Parathyroid adenoma (tissue), 2 donors: ENCODE data around the gene KHK.

ENCODE experiments used
- H2AFZ ChIP-seq: fragments of 300-600 bp; sonication (generic); one replicate; pipeline ENCODE4 v1.7.0; 2017; ENCODE audit warnings: antibody characterized with exemption, mild to moderate bottlenecking
- H3K27ac ChIP-seq: fragments of 300-600 bp; sonication (generic); one replicate; pipeline ENCODE4 v1.7.0; 2017
- H3K27me3 ChIP-seq: fragments of 300-600 bp; sonication (generic); one replicate; pipeline ENCODE4 v1.7.0; 2017; ENCODE audit warnings: low read length; ENCODE audit not compliant: control insufficient read depth, insufficient read depth
- H3K36me3 ChIP-seq: fragments of 300-600 bp; sonication (generic); one replicate; pipeline ENCODE4 v1.7.0; 2017; ENCODE audit warnings: low read length; ENCODE audit not compliant: control insufficient read depth, insufficient read depth
- H3K4me1 ChIP-seq: fragments of 300-600 bp; sonication (generic); one replicate; pipeline ENCODE4 v1.7.0; 2017; ENCODE audit warnings: control low read depth
- H3K4me2 ChIP-seq: fragments of 300-600 bp; sonication (generic); one replicate; pipeline ENCODE4 v1.7.0; 2017; ENCODE audit warnings: low read length
- H3K4me3 ChIP-seq: fragments of 300-600 bp; sonication (generic); one replicate; pipeline ENCODE4 v1.7.0; 2017; ENCODE audit warnings: low read depth, low read length
- H3K79me2 ChIP-seq: fragments of 300-600 bp; sonication (generic); one replicate; pipeline ENCODE4 v1.7.0; 2017; ENCODE audit warnings: control low read depth
- H3K9ac ChIP-seq: fragments of 300-600 bp; sonication (generic); one replicate; pipeline ENCODE4 v1.7.0; 2017; ENCODE audit warnings: mild to moderate bottlenecking
- H3K9me3 ChIP-seq: fragments of 300-600 bp; sonication (generic); one replicate; pipeline ENCODE4 v1.7.0; 2017; ENCODE audit warnings: low read length; ENCODE audit not compliant: control insufficient read depth
- CTCF ChIP-seq: fragments of 300-600 bp; sonication (generic); IDR thresholded peaks from one replicate; pipeline ENCODE4 v1.7.0; 2017; ENCODE audit warnings: antibody characterized with exemption, mild to moderate bottlenecking
- donor health status: primary hyperparathyroidism.

KHK gene

GRCh38 chr2:27122791-27123190, 36.2 kb downstream of the KHK start:
- H3K4me1 ChIP-seq, result no peaks in the 10 kb centered on the region
- peak overlapping the region; percentile 63 for H3K4me3 ChIP-seq
- H3K9me3 ChIP-seq, result no peaks in the 10 kb centered on the region
- H3K27ac ChIP-seq, result no peak overlapping the region
- TF ChIP-seq CTCF, result no peak
- no peaks in the 10 kb centered on the region for H3K36me3 ChIP-seq
- H2AFZ ChIP-seq, result peak overlapping the region; percentile 95
- H3K27me3 ChIP-seq, result peaks cover 3% of the 10 kb centered on the region
- H3K79me2 ChIP-seq, result no peaks in the 10 kb centered on the region
- peak overlapping the region; percentile 82 for H3K4me2 ChIP-seq
- H3K9ac ChIP-seq, result no peak overlapping the region

- no peaks in the 10 kb centered on the region for H3K4me1 ChIP-seq
- peak within 1 kb of the TSS; percentile 95 for H2AFZ ChIP-seq
- H3K4me3 ChIP-seq, result peak within 1 kb of the TSS; percentile 63
- no peaks in the 10 kb centered on the region for H3K27me3 ChIP-seq
- peak within 1 kb of the TSS; percentile 82 for H3K4me2 ChIP-seq
- no peaks in the 10 kb centered on the region for H3K79me2 ChIP-seq
- H3K27ac ChIP-seq, result peak within 1 kb of the TSS; percentile 22
- TF ChIP-seq CTCF, result no peak
- peak within 1 kb of the TSS; percentile 29 for H3K9ac ChIP-seq
- H3K9me3 ChIP-seq, result no peaks in the 10 kb centered on the region
- no peaks in the 10 kb centered on the region for H3K36me3 ChIP-seq
Observed at GRCh38 chr2:27123302-27124150, 37.0 kb downstream of the KHK start, which contains the start of gene ABHD1. TSS of gene ABHD1 (plus strand) at chr2:27123815. CDS start at chr2:27123949, 134 bp downstream.

GRCh38 chr2:27125104-27125503, 38.5 kb downstream of the KHK start:
- H3K27me3 ChIP-seq, result no peaks in the 10 kb centered on the region
- no peaks in the 10 kb centered on the region for H3K36me3 ChIP-seq
- no peak for TF ChIP-seq CTCF
- no peak overlapping the region for H3K9ac ChIP-seq
- H2AFZ ChIP-seq, result no peak overlapping the region
- no peaks in the 10 kb centered on the region for H3K4me1 ChIP-seq
- no peaks in the 10 kb centered on the region for H3K79me2 ChIP-seq
- H3K4me2 ChIP-seq, result no peak overlapping the region
- no peaks in the 10 kb centered on the region for H3K9me3 ChIP-seq
- no peak overlapping the region for H3K4me3 ChIP-seq
- H3K27ac ChIP-seq, result no peak overlapping the region

GRCh38 chr2:27126252-27126710, 39.7 kb downstream of the KHK start:
- H3K79me2 ChIP-seq, result no peaks in the 10 kb centered on the region
- no peak overlapping the region for H3K27ac ChIP-seq
- no peaks in the 10 kb centered on the region for H3K27me3 ChIP-seq
- H3K4me3 ChIP-seq, result no peak overlapping the region
- no peaks in the 10 kb centered on the region for H3K4me1 ChIP-seq
- no peaks in the 10 kb centered on the region for H3K36me3 ChIP-seq
- H3K9ac ChIP-seq, result no peak overlapping the region
- no peaks in the 10 kb centered on the region for H3K9me3 ChIP-seq
- no peak for TF ChIP-seq CTCF
- no peak overlapping the region for H2AFZ ChIP-seq
- no peak overlapping the region for H3K4me2 ChIP-seq
